Activated B cell treated with CpG ODN at 0.5 μM for 24 hours (primary cell): ENCODE data around the gene SLC30A7. TPM values are rescaled to one million over a fixed set of nuclear protein-coding genes. Genes with fewer than 3 reads are reported as not detected.
"Not testable (repeated sequence)": the region's sequence is repeated elsewhere in the genome, so short reads cannot be mapped to it uniquely, and the experiment has no call there.

Source experiments
- ATAC-seq: fragments of 200-7000 bp; cut with Tn5 transposase; one replicate; pipeline ENCODE4 v1.10.0; 2021; ENCODE audit warnings: low read depth, mild to moderate bottlenecking, moderate library complexity
- CTCF ChIA-PET: fragments of 350-600 bp; sonication (Branson Sonifier 250); formaldehyde crosslinking; loops from one replicate; lab custom pipeline; 2021; ENCODE audit warnings: antibody characterized with exemption; lab: Charles Lee
- POLR2A ChIA-PET: fragments of 350-600 bp; sonication (Branson Sonifier 250); formaldehyde crosslinking; loops from one replicate; lab custom pipeline; 2021; ENCODE audit warnings: antibody characterized with exemption; lab: Charles Lee
- DNase-seq: peaks from one replicate; pipeline ENCODE4 v3.0.0; 2022
- H3K27ac Mint-ChIP-seq: one replicate; pipeline ENCODE4 v1.8.0; 2020; ENCODE audit warnings: mixed read lengths
- H3K27me3 Mint-ChIP-seq: one replicate; pipeline ENCODE4 v1.8.0; 2021; ENCODE audit warnings: mixed read lengths
- H3K36me3 Mint-ChIP-seq: one replicate; pipeline ENCODE4 v1.8.0; 2021; ENCODE audit warnings: low read depth, mixed read lengths
- H3K4me1 Mint-ChIP-seq: one replicate; pipeline ENCODE4 v1.8.0; 2021; ENCODE audit warnings: mixed read lengths
- H3K4me3 Mint-ChIP-seq: one replicate; pipeline ENCODE4 v1.8.0; 2020; ENCODE audit warnings: mild to moderate bottlenecking, mixed read lengths
- H3K9me3 Mint-ChIP-seq: one replicate; pipeline ENCODE4 v1.8.0; 2020; ENCODE audit warnings: mixed read lengths
- CTCF ChIP-seq: fragments of 200-600 bp; IDR thresholded peaks from one replicate; pipeline ENCODE4 v1.8.0; 2022; ENCODE audit warnings: antibody characterized with exemption, mild to moderate bottlenecking
- intact Hi-C: fragments of 100-400 bp; cut with micrococcal nuclease; formaldehyde crosslinking; loops from one replicate; pipeline ENCODE4 v1.15.1; 2024
- total RNA-seq: library from RNA; stranded (reverse); gene quantifications from 2 replicates; pipeline ENCODE4 v1.2.3, GENCODE V29; 2022

Gene SLC30A7
- total RNA-seq = 21.1 and 25.7 TPM in 2 replicates

DNA sequence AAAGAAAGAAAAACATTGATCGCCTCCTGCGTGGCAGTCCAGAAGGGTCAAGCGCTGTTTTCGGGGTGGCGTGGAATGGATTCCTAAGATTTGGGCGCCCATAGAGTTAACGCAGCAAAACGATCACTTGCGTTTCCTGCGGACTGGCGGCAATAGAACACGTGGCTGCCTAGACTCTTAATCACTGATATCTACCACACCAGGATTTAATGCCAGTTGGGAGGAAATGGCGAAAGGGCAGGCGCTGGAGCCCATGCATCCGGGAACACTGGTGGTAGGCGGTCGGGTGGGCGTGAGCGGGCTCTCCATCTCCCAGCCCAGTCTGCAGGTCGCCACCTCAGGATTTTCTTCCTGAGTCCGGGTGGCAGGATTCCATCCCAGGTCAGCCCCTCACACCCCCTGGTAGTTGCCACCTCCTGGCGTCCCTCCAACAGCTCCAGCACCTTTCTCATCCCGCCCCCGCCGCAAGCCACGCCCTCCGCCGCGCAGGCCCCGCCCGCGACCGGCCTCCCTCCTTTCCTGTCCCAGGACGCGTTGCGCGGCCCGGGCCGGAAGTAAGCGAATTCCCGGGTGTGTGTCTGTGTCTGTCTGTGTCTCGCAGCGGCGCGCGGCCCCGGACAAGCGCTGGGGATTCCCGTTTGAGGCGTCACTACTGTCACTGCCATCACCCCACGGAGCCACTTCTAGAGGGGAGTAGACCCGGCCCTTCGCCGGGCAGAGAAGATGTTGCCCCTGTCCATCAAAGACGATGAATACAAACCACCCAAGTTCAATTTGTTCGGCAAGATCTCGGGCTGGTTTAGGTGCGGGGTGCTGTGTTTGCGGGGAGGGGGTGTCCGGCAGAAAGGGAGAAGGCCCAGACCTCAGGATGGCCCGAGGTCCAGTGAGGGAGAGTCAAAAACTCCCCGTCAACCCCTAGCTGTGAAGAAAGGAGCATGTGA, at the start of gene SLC30A7:
SLC30A7 (plus strand) TSS at position 551 of the 941 bp plus-strand sequence; CDS start at position 724, 173 bp downstream.
- CTCF ChIA-PET = interaction anchor here (2.6 kb wide), 1 partner anchor 392 kb away, joined by 10 read pairs; no protein-coding TSS in a partner anchor
- POLR2A ChIA-PET = interaction anchor here (0.7 to 2.9 kb wide), 11 partner anchors 9 to 1046 kb away, joined by 3 to 18 read pairs (median 6); partner anchors contain the start of genes AGL, CDC14A, RTCA and S1PR1

DNA sequence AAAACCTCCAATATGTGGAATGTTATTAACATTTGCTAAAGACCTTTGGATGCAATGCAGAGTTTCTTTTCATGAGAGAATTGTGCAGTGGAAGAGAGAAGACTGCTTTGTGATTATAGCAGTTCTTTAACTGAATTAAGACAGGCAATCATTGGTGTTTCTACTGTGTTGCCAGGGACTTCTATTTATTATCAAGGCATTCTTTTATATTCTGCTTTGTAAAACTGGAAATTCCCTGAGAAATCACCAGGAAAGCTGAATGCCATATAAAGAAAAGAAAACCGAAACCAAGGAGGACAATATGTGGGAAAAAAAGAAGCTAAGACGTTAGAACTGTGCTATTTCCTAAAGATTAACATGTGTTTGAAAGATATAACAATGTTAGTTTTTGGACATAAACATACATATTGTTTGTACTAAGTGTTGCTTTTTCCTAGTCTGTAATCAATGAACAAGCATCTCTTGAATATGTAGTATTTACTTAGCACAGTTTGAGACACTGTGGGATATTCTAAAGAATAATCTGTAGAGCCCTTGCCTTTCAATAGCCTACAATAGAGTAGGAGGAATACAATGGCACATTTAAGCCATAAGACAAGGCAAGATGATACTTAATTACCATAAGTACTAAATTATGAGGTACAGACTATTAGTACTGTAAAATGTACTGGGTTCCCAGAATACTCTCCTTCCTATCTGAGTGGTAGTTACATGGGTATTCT, 48.4 kb upstream of the SLC30A7 start:
- Mint-ChIP-seq H3K4me3 (no peak overlapping the region), H3K27ac (no peak overlapping the region), H3K27me3 (peaks cover 34% of the 10 kb centered on the region), H3K4me1 (no peaks in the 10 kb centered on the region), H3K9me3 (no peaks in the 10 kb centered on the region), H3K36me3 (no peaks in the 10 kb centered on the region)
- no peak for TF ChIP-seq CTCF
- POLR2A ChIA-PET = no interaction called here
- ATAC-seq (no peak), DNase-seq (no peak)
- intact Hi-C loops = no loop called here
- CTCF ChIA-PET = no interaction called here

More for the DNA sequence above, at the start of gene SLC30A7:
- Mint-ChIP-seq H3K36me3 (peaks cover 46% of the 10 kb centered on the region), H3K27me3 (no peaks in the 10 kb centered on the region), H3K27ac (peak within 1 kb of the TSS; percentile 95), H3K9me3 (peaks cover 3% of the 10 kb centered on the region), H3K4me3 (peak within 1 kb of the TSS; percentile 98), H3K4me1 (peaks cover 29% of the 10 kb centered on the region)
- intact Hi-C loops = loop anchor here (1.0 to 5.0 kb wide), 6 partner anchors 511 to 1045 kb away; partner anchors contain the start of genes AGL, CDC14A, DBT and TRMT13
- no peak for TF ChIP-seq CTCF
- DNase-seq (peak; percentile 97), ATAC-seq (peak; percentile 86)

DNA sequence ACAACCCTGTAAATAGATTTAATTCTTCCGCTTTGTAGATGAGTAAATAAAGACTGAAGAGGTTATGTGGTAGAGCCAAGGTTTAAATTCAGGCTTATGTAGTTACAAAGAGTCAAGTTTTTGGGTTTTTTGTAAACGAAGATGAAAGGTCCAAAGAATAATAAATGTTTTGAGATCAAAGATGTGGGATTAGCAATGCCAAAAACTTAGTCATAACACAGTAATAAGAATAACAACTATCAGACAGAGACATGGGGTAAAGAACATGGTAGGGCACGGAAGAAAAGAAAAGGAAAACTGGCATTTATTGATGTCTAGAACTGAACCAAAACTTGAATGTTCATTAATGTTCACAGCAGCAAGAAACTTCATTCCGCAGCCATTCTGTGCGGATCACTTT, 44.2 kb upstream of the SLC30A7 start:
- Mint-ChIP-seq H3K27ac (no peak overlapping the region), H3K9me3 (no peaks in the 10 kb centered on the region), H3K27me3 (peaks cover 13% of the 10 kb centered on the region), H3K4me3 (no peak overlapping the region), H3K36me3 (no peaks in the 10 kb centered on the region), H3K4me1 (no peaks in the 10 kb centered on the region)
- ChIA-PET POLR2A (no interaction called here), CTCF (no interaction called here)
- ATAC-seq (no peak), DNase-seq (no peak)
- intact Hi-C loops = no loop called here
- TF ChIP-seq CTCF = no peak

GRCh38 chr1:100852976-100853375, 42.9 kb upstream of the SLC30A7 start:
- ChIA-PET POLR2A (no interaction called here), CTCF (no interaction called here)
- Mint-ChIP-seq H3K4me3 (no peak overlapping the region), H3K9me3 (no peaks in the 10 kb centered on the region), H3K27ac (no peak overlapping the region), H3K4me1 (no peaks in the 10 kb centered on the region), H3K36me3 (no peaks in the 10 kb centered on the region), H3K27me3 (peaks cover 12% of the 10 kb centered on the region)
- TF ChIP-seq CTCF = no peak
- DNase-seq (no peak), ATAC-seq (no peak)
- intact Hi-C loops = no loop called here

GRCh38 chr1:100855116-100855515, 40.8 kb upstream of the SLC30A7 start:
- intact Hi-C loops = not testable (repeated sequence)

More at GRCh38 chr1:100855116-100855515, 40.8 kb upstream of the SLC30A7 start:
- ATAC-seq, H3K36me3 Mint-ChIP-seq, H3K27ac Mint-ChIP-seq, H3K9me3 Mint-ChIP-seq, H3K4me3 Mint-ChIP-seq, POLR2A ChIA-PET, H3K4me1 Mint-ChIP-seq, DNase-seq, H3K27me3 Mint-ChIP-seq: not testable (repeated sequence)
- CTCF ChIA-PET = interaction anchor here (1.4 kb wide), 1 partner anchor 14 kb away, joined by 3 read pairs; no protein-coding TSS in a partner anchor
